HepG2 (cell line): ENCODE results near the gene DEFB125. TPM values are rescaled to one million over a fixed set of nuclear protein-coding genes. Genes with fewer than 3 reads are reported as not detected.

Experiments used
- ATAC-seq: fragments of 200-7000 bp; cut with Tn5 transposase; 3 replicates; pipeline ENCODE4 v1.9.1; 2020; ENCODE audit warnings: mild to moderate bottlenecking, moderate library complexity
- BruUV-seq: library from RNA; stranded (reverse); fragments of 400-500 nt; replicated peaks from 2 replicates; lab custom pipeline; 2021; lab: Mats Ljungman, UMichigan
- CTCF ChIA-PET: fragments of 300-600 bp; formaldehyde crosslinking; extraction: SDS; loops from one replicate; lab custom pipeline; 2021; ENCODE audit warnings: low total read pairs, inconsistent platforms, low intra/inter-chr PET ratio; lab: Yijun Ruan, JAX
- POLR2A ChIA-PET: fragments of 350-600 bp; sonication (Branson Sonifier 250); formaldehyde crosslinking; loops from one replicate; lab custom pipeline; 2020; ENCODE audit warnings: antibody characterized with exemption, inconsistent platforms; lab: Yijun Ruan, JAX
- DNase-seq: peaks from one replicate; pipeline ENCODE4 v3.0.0-alpha.2; 2015; ENCODE audit warnings: low spot score
- FAIRE-seq: peaks from 3 replicates; lab custom pipeline; 2011; peaks lifted over from hg19 to GRCh38; lab: Jason Lieb, UNC
- H2AFZ ChIP-seq: one replicate; pipeline ENCODE4 v1.6.1; 2011; ENCODE audit warnings: low read length, inconsistent platforms
- H3K27ac ChIP-seq: fragments of 300-600 bp; 3 replicates; pipeline ENCODE4 v1.8.0; 2011; ENCODE audit warnings: mixed run types, mild to moderate bottlenecking, mixed read lengths, low read length, inconsistent platforms; ENCODE audit not compliant: insufficient read depth; ENCODE audit errors: extremely low read length
- H3K27me3 ChIP-seq, 2 experiments: fragments of 200-600 bp in 1 of 2; 2 replicates in 1 of 2; 3 replicates in 1 of 2; pipeline versions ENCODE4 v1.6.0 to v1.8.0; 2011; ENCODE audit warnings: low read length in 2 of 2, mild to moderate bottlenecking in 2 of 2, moderate library complexity in 2 of 2, inconsistent platforms in 1 of 2; ENCODE audit not compliant: insufficient read depth in 2 of 2, control insufficient read depth in 1 of 2
- H3K36me3 ChIP-seq, 2 experiments: fragments of 200-600 bp in 1 of 2; replicated peaks in 1 of 2; 2 replicates in 1 of 2; 3 replicates in 1 of 2; pipeline versions ENCODE4 v1.5.1 to v1.8.0; 2011; ENCODE audit warnings: low read length in 2 of 2, inconsistent platforms in 1 of 2; ENCODE audit not compliant: insufficient read depth in 2 of 2, control insufficient read depth in 1 of 2
- H3K4me1 ChIP-seq: 2 replicates; pipeline ENCODE4 v1.5.1; 2012; ENCODE audit warnings: low read length, inconsistent platforms; ENCODE audit not compliant: insufficient read depth
- H3K4me2 ChIP-seq: 2 replicates; pipeline ENCODE4 v1.6.0; 2011; ENCODE audit warnings: low read depth, low read length, inconsistent platforms
- H3K4me3 ChIP-seq, 3 experiments: fragments of 200-600 bp in 1 of 3; sonication (generic), shearing (Covaris generic) in 1 of 3; replicated peaks in 1 of 3; 2 replicates each; pipeline ENCODE4 v1.5.1; 2011 to 2016; ENCODE audit warnings: low read length in 3 of 3, inconsistent platforms in 2 of 3, low read depth in 2 of 3, mild to moderate bottlenecking in 2 of 3, control low read depth in 1 of 3, mixed read lengths in 1 of 3; ENCODE audit not compliant: insufficient read depth in 1 of 3
- H3K79me2 ChIP-seq: one replicate; pipeline ENCODE4 v1.6.1; 2011; ENCODE audit warnings: low read length, inconsistent platforms; ENCODE audit not compliant: insufficient read depth
- H3K9ac ChIP-seq: 2 replicates; pipeline ENCODE4 v1.6.0; 2011; ENCODE audit warnings: mild to moderate bottlenecking, low read depth, low read length, inconsistent platforms; ENCODE audit not compliant: insufficient read depth
- H3K9me3 ChIP-seq: 2 replicates; pipeline ENCODE4 v1.5.1; 2012; ENCODE audit warnings: mild to moderate bottlenecking, low read length
- H4K20me1 ChIP-seq: 2 replicates; pipeline ENCODE4 v1.6.0; 2011; ENCODE audit warnings: inconsistent platforms, mild to moderate bottlenecking, low read length, moderate library complexity; ENCODE audit not compliant: insufficient read depth
- AGO2 ChIP-seq: fragments of 200-400 bp; formaldehyde crosslinking; optimal IDR thresholded peaks from 2 replicates; pipeline ENCODE3; 2017; ENCODE audit warnings: mild to moderate bottlenecking, low read depth, low read length, moderate library complexity
- NFYC ChIP-seq: IDR thresholded peaks from 2 replicates; pipeline ENCODE4 v1.6.1; 2016; ENCODE audit warnings: missing genetic modification reagents, missing compliant biosample characterization
- ZBTB8A ChIP-seq: sonication (generic); formaldehyde crosslinking; IDR thresholded peaks from 2 replicates; pipeline ENCODE4 v1.4.0; 2020; ENCODE audit warnings: mild to moderate bottlenecking, low read depth, missing genetic modification reagents, borderline replicate concordance
- ZNF253 ChIP-seq: sonication (generic); formaldehyde crosslinking; IDR thresholded peaks from 2 replicates; pipeline ENCODE4 v1.8.0; 2022; ENCODE audit warnings: mild to moderate bottlenecking, missing genetic modification reagents, borderline replicate concordance
- ZNF776 ChIP-seq: sonication (generic); formaldehyde crosslinking; IDR thresholded peaks from 2 replicates; pipeline ENCODE4 v1.4.0; 2020; ENCODE audit warnings: mild to moderate bottlenecking, missing genetic modification reagents
- in situ Hi-C: cut with HindIII; loops from 2 replicates; pipeline ENCODE4 v1.10.0; 2017; ENCODE audit warnings: low pct_unique_long_range_greater_than_20kb; ENCODE audit not compliant: extremely low pct_ligation_motif_present
- intact Hi-C: fragments of 100-400 bp; cut with micrococcal nuclease; formaldehyde crosslinking; loops from one replicate; pipeline ENCODE4 v1.10.0; 2022; ENCODE audit not compliant: unreplicated experiment
- polyA plus RNA-seq, 8 experiments: library from polyadenylated mRNA; depleted of rRNA in 3 of 8; stranded (reverse) in 7 of 8; unstranded in 1 of 8; fragments of >200 nt; fragmentation: Illumina TruSeq in 4 of 8; extraction: Trizol in 4 of 8; gene quantifications; 2 replicates each; pipeline versions ENCODE4 v1.2.1 to v1.2.3, GENCODE V29; 2011 to 2016; ENCODE audit warnings: low read depth in 4 of 8, missing spikeins in 1 of 8, mixed read lengths in 1 of 8; ENCODE audit not compliant: insufficient read depth in 1 of 8
- total RNA-seq, 5 experiments: library from RNA; depleted of rRNA; stranded (reverse); fragments of >200 nt; fragmentation: Illumina TruSeq; extraction: Trizol; gene quantifications; 2 replicates each; pipeline ENCODE4 v1.2.3, GENCODE V29; 2016; ENCODE audit warnings: low read depth in 1 of 5
- TF ChIP-seq, protein P1 (sequence below): sonication (generic); formaldehyde crosslinking; IDR thresholded peaks from 2 replicates; pipeline ENCODE4 v1.4.0; 2020; ENCODE audit warnings: missing genetic modification reagents, borderline replicate concordance
- TF ChIP-seq, protein P2 (sequence below): sonication (generic); formaldehyde crosslinking; IDR thresholded peaks from 2 replicates; pipeline ENCODE4 v1.8.0; 2022; ENCODE audit warnings: mild to moderate bottlenecking, missing genetic modification reagents, moderate library complexity

Gene DEFB125
- total and polyA plus RNA-seq, 2 of the 13 experiments (the other 11 are each of a cell fraction or from before 2014, with no cell fraction given) = not detected

DNA sequence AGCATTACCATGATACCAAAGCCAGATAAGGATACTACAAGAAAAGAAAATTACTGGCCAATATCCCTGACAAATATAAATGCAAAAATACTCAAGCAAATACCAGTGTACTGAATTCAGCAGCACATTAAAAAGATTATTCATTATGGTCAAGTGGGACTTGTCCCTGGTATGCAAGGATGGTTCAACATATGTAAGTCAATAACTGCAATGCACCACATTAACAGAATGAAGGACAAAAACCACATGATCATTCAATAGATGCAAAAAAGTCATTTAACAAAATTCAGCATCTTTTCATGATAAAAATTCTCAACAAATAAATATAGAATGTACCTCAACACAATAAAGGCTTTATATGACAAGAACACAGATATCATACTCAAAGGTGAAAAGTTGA is 9.1 kb upstream of the DEFB125 start:
- H4K20me1 ChIP-seq = no peaks in the 10 kb centered on the region
- 0 out of 5 replicates have a peak, but pooled peaks cover 0 to 3% of the 10 kb centered on the region in 2 experiments for H3K27me3 ChIP-seq
- no peak overlapping the region for H2AFZ ChIP-seq
- ATAC-seq (no peak), FAIRE-seq (no peak), DNase-seq (no peak)
- no peaks in the 10 kb centered on the region for H3K4me1 ChIP-seq
- no TSS peak for BruUV-seq
- H3K9me3 ChIP-seq = no peaks in the 10 kb centered on the region
- intact Hi-C loops (no loop called here), in situ Hi-C loops (no loop called here)
- no peak overlapping the region for H3K9ac ChIP-seq
- TF ChIP-seq ZNF776 (CRISPR knock-in tag) = no peak
- TF ChIP-seq NFYC (CRISPR knock-in tag) = no peak
- no peak for TF ChIP-seq ZBTB8A (CRISPR knock-in tag)
- TF ChIP-seq AGO2 = no peak
- TF ChIP-seq, protein P1, sequence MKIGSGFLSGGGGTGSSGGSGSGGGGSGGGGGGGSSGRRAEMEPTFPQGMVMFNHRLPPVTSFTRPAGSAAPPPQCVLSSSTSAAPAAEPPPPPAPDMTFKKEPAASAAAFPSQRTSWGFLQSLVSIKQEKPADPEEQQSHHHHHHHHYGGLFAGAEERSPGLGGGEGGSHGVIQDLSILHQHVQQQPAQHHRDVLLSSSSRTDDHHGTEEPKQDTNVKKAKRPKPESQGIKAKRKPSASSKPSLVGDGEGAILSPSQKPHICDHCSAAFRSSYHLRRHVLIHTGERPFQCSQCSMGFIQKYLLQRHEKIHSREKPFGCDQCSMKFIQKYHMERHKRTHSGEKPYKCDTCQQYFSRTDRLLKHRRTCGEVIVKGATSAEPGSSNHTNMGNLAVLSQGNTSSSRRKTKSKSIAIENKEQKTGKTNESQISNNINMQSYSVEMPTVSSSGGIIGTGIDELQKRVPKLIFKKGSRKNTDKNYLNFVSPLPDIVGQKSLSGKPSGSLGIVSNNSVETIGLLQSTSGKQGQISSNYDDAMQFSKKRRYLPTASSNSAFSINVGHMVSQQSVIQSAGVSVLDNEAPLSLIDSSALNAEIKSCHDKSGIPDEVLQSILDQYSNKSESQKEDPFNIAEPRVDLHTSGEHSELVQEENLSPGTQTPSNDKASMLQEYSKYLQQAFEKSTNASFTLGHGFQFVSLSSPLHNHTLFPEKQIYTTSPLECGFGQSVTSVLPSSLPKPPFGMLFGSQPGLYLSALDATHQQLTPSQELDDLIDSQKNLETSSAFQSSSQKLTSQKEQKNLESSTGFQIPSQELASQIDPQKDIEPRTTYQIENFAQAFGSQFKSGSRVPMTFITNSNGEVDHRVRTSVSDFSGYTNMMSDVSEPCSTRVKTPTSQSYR (CRISPR knock-in tag) = no peak
- TF ChIP-seq, protein P2, sequence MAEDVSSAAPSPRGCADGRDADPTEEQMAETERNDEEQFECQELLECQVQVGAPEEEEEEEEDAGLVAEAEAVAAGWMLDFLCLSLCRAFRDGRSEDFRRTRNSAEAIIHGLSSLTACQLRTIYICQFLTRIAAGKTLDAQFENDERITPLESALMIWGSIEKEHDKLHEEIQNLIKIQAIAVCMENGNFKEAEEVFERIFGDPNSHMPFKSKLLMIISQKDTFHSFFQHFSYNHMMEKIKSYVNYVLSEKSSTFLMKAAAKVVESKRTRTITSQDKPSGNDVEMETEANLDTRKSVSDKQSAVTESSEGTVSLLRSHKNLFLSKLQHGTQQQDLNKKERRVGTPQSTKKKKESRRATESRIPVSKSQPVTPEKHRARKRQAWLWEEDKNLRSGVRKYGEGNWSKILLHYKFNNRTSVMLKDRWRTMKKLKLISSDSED (CRISPR knock-in tag) = no peak
- no peak for TF ChIP-seq ZNF253 (CRISPR knock-in tag)
- TF ChIP-seq, all 625 proteins: peak for 0
- ChIA-PET POLR2A (no interaction called here), CTCF (no interaction called here)
- Histone ChIP-seq H3K36me3 (no peaks in the 10 kb centered on the region), H3K4me3 (no peak overlapping the region), H3K4me2 (no peak overlapping the region), H3K79me2 (no peaks in the 10 kb centered on the region), H3K27ac (no peak overlapping the region)
